ENCODE measurements around the gene SLC22A25. TPM values are rescaled to one million over a fixed set of nuclear protein-coding genes. Genes with fewer than 3 reads are reported as not detected.

SLC22A25 gene
- total and polyA plus RNA-seq, 10 donors, result 0.06 TPM; not detected in 9

- intact Hi-C loops (cut with DNase I; ENCODE audit: low total_unique reads), result no loop called here
- DNase-seq, result no peak
- no peaks in the 10 kb centered on the region for H3K4me1 ChIP-seq
- H3K27ac ChIP-seq, result no peak overlapping the region
- no peaks in the 10 kb centered on the region for H3K9me3 ChIP-seq
- H3K36me3 ChIP-seq, result no peaks in the 10 kb centered on the region
- peaks cover 0 to 21% (median 0%) of the 10 kb centered on the region in 7 donors for H3K27me3 ChIP-seq (replicated peaks in 1 of 7)
- no peak overlapping the region for H3K4me3 ChIP-seq
- TF ChIP-seq POLR2AphosphoS5 (IDR thresholded peaks at IDR 0.05) (no peak), POLR2A (IDR thresholded peaks at IDR 0.05) (no peak), CTCF (IDR thresholded peaks at IDR 0.05 in 8 of 11, conservative IDR thresholded peaks at IDR 0.05 in 3 of 11) (no peak)
- 26 to 76% (median 40%) methylated on average over 1 of the region's 1 CpG for WGBS, 5 donors
These were observed 34.0 kb upstream of the SLC22A25 start for GRCh38 chr11:63277345-63277943.

GRCh38 chr11:63274776-63275175 lies 31.4 kb upstream of the SLC22A25 start:
- Histone ChIP-seq H3K9me3 (no peaks in the 10 kb centered on the region), H3K4me1 (no peaks in the 10 kb centered on the region), H3K27ac (no peak overlapping the region), H3K27me3 (replicated peaks in 1 of 7) (peaks cover 0 to 18% (median 0%) of the 10 kb centered on the region in 7 donors), H3K36me3 (no peaks in the 10 kb centered on the region), H3K4me3 (no peak overlapping the region)
- no peak for TF ChIP-seq CTCF (IDR thresholded peaks at IDR 0.05 in 8 of 11, conservative IDR thresholded peaks at IDR 0.05 in 3 of 11)
- TF ChIP-seq POLR2AphosphoS5 (IDR thresholded peaks at IDR 0.05), result no peak
- TF ChIP-seq POLR2A (IDR thresholded peaks at IDR 0.05), result no peak
- no peak for DNase-seq
- WGBS, 5 donors, result 68 to 92% (median 77%) methylated on average over 1 of the region's 1 CpG
- intact Hi-C loops (cut with DNase I; ENCODE audit: low total_unique reads), result no loop called here

GRCh38 chr11:63273685-63274084 lies 30.3 kb upstream of the SLC22A25 start:
- 89 to 96% (median 91%) methylated on average over 3 of the region's 3 CpGs for WGBS, 5 donors
- no peak for TF ChIP-seq POLR2AphosphoS5 (IDR thresholded peaks at IDR 0.05)
- no peak for TF ChIP-seq CTCF (IDR thresholded peaks at IDR 0.05 in 8 of 11, conservative IDR thresholded peaks at IDR 0.05 in 3 of 11)
- TF ChIP-seq POLR2A (IDR thresholded peaks at IDR 0.05), result no peak
- intact Hi-C loops (cut with DNase I; ENCODE audit: low total_unique reads), result no loop called here
- Histone ChIP-seq H3K27ac (no peak overlapping the region), H3K9me3 (no peaks in the 10 kb centered on the region), H3K4me1 (no peaks in the 10 kb centered on the region), H3K27me3 (replicated peaks in 1 of 7) (peaks cover 0 to 11% (median 0%) of the 10 kb centered on the region in 7 donors), H3K4me3 (no peak overlapping the region), H3K36me3 (no peaks in the 10 kb centered on the region)
- DNase-seq, result no peak

- DNase-seq, result no peak
- no peaks in the 10 kb centered on the region for H3K36me3 ChIP-seq
- 46 to 58% (median 56%) methylated on average over 3 of the region's 3 CpGs for WGBS, 5 donors
- H3K9me3 ChIP-seq, result no peaks in the 10 kb centered on the region
- no peak overlapping the region for H3K4me3 ChIP-seq
- no peak overlapping the region for H3K27ac ChIP-seq
- H3K4me1 ChIP-seq, result no peaks in the 10 kb centered on the region
- peaks cover 0 to 19% (median 0%) of the 10 kb centered on the region in 7 donors for H3K27me3 ChIP-seq (replicated peaks in 1 of 7)
- TF ChIP-seq CTCF (IDR thresholded peaks at IDR 0.05 in 8 of 11, conservative IDR thresholded peaks at IDR 0.05 in 3 of 11) (no peak), POLR2AphosphoS5 (IDR thresholded peaks at IDR 0.05) (no peak), POLR2A (IDR thresholded peaks at IDR 0.05) (no peak)
- intact Hi-C loops (cut with DNase I; ENCODE audit: low total_unique reads), result no loop called here
These were observed 19.1 kb upstream of the SLC22A25 start for GRCh38 chr11:63262547-63262946.
